Mammary epithelial cell (primary cell): Measurements from ENCODE around the gene NOCT.

Experiments
- EZH2 ChIP-seq: IDR thresholded peaks from 2 replicates; pipeline ENCODE4 v1.6.1; 2012; ENCODE audit warnings: low read length, inconsistent platforms, borderline replicate concordance
- TF ChIP-seq, protein P1 (sequence below), 2 donors: IDR thresholded peaks in 1 of 2; conservative IDR thresholded peaks in 1 of 2; 2 replicates each; pipeline ENCODE4 v1.5.1; 2011 to 2012; ENCODE audit warnings: inconsistent platforms in 2 of 2, low read length in 2 of 2, mild to moderate bottlenecking in 2 of 2, control low read depth in 1 of 2, low read depth in 1 of 2; ENCODE audit not compliant: insufficient read depth in 1 of 2; ENCODE audit errors: extremely low read depth in 1 of 2

DNA sequence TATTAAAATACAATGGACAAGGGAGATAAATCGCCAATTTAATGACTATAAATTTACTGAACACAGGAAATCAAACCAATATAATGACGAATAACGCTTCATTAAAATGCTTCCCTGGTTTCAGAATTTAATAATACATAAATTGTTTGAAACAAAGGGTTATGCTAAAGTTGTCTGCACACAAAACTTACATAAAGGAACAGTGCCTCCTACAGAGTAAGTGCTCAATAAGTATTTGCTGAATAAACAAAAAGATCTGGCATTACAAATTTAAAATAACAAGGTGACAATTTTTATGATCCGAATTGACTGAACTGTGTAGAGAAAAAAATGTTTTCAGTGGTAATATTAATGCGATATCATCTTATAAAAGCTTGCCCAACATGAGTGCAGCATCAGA lies 69.6 kb downstream of the NOCT start:
- TF ChIP-seq, protein P1, sequence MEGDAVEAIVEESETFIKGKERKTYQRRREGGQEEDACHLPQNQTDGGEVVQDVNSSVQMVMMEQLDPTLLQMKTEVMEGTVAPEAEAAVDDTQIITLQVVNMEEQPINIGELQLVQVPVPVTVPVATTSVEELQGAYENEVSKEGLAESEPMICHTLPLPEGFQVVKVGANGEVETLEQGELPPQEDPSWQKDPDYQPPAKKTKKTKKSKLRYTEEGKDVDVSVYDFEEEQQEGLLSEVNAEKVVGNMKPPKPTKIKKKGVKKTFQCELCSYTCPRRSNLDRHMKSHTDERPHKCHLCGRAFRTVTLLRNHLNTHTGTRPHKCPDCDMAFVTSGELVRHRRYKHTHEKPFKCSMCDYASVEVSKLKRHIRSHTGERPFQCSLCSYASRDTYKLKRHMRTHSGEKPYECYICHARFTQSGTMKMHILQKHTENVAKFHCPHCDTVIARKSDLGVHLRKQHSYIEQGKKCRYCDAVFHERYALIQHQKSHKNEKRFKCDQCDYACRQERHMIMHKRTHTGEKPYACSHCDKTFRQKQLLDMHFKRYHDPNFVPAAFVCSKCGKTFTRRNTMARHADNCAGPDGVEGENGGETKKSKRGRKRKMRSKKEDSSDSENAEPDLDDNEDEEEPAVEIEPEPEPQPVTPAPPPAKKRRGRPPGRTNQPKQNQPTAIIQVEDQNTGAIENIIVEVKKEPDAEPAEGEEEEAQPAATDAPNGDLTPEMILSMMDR (conservative IDR thresholded peaks at IDR 0.05 in 1 of 2, IDR thresholded peaks at IDR 0.05 in 1 of 2; ENCODE audit: extremely low read depth in 1 of 2, insufficient read depth in 1 of 2, low read depth in 1 of 2, low read length in 2 of 2), result peak; percentile 23 to 30
- no peak for TF ChIP-seq EZH2
